ENCODE results near the gene MNS1. TPM values are rescaled to one million over a fixed set of nuclear protein-coding genes. Genes with fewer than 3 reads are reported as not detected.

The MNS1 gene
- polyA plus RNA-seq, 1 donor (not counting 4 experiments of a cell fraction or from before 2014, with no cell fraction given) = 0.37 TPM

- no peaks in the 10 kb centered on the region for H3K79me2 ChIP-seq (ENCODE audit: control insufficient read depth, insufficient read depth, low read length)
- no peak overlapping the region for H3K27ac ChIP-seq (ENCODE audit: control insufficient read depth, insufficient read depth, low read length)
- no peak overlapping the region for H3K4me2 ChIP-seq (ENCODE audit: control insufficient read depth, extremely low read depth, insufficient read depth, low read depth, low read length)
- DNase-seq (ENCODE audit: low read depth, low spot score) (no peak), FAIRE-seq (no peak)
- H3K9ac ChIP-seq (ENCODE audit: control insufficient read depth, extremely low read depth, insufficient read depth, low read length) = no peak overlapping the region
- no peak overlapping the region for H3K4me3 ChIP-seq (ENCODE audit: control insufficient read depth in 2 of 3, extremely low read depth in 1 of 3, insufficient read depth in 2 of 3, low read depth in 1 of 3, low read length in 3 of 3)
- dilution Hi-C loops (cut with MboI; ENCODE audit: extremely low pct_ligation_motif_present, low sequenced_read_pairs) = no loop called here
- H2AFZ ChIP-seq (ENCODE audit: control insufficient read depth, low read length) = no peak overlapping the region
- H3K36me3 ChIP-seq (ENCODE audit: control insufficient read depth in 2 of 2, extremely low read depth in 1 of 2, insufficient read depth in 2 of 2, low read length in 2 of 2) = no peaks in the 10 kb centered on the region
- no peaks in the 10 kb centered on the region for H4K20me1 ChIP-seq (ENCODE audit: control insufficient read depth, extremely low read depth, insufficient read depth, low read length)
- H3K9me3 ChIP-seq (ENCODE audit: control insufficient read depth, low read depth, low read length) = no peaks in the 10 kb centered on the region
- no peaks in the 10 kb centered on the region for H3K9me1 ChIP-seq (ENCODE audit: control insufficient read depth, extremely low read depth, insufficient read depth, low read length)
- no peaks in the 10 kb centered on the region for H3K4me1 ChIP-seq (ENCODE audit: control insufficient read depth, extremely low read depth, insufficient read depth, low read length)
- H3K27me3 ChIP-seq (ENCODE audit: control insufficient read depth, extremely low read depth, insufficient read depth, low read length) = no peaks in the 10 kb centered on the region
- TF ChIP-seq CTCF (optimal IDR thresholded peaks at IDR 0.05 in 1 of 3, IDR thresholded peaks at IDR 0.05 in 1 of 3, conservative IDR thresholded peaks at IDR 0.05 in 1 of 3; ENCODE audit: extremely low read depth in 1 of 3, insufficient read depth in 2 of 3, low read length in 3 of 3) (no peak), EZH2 (IDR thresholded peaks at IDR 0.05; ENCODE audit: low read length) (no peak)
Measured at GRCh38 chr15:56454836-56455235, 10.1 kb downstream of the MNS1 start.

- no peaks in the 10 kb centered on the region for H3K79me2 ChIP-seq (ENCODE audit: control insufficient read depth, insufficient read depth, low read length)
- H3K27ac ChIP-seq (ENCODE audit: control insufficient read depth, insufficient read depth, low read length) = no peak overlapping the region
- H3K4me2 ChIP-seq (ENCODE audit: control insufficient read depth, extremely low read depth, insufficient read depth, low read depth, low read length) = no peak overlapping the region
- no peaks in the 10 kb centered on the region for H3K9me1 ChIP-seq (ENCODE audit: control insufficient read depth, extremely low read depth, insufficient read depth, low read length)
- H2AFZ ChIP-seq (ENCODE audit: control insufficient read depth, low read length) = no peak overlapping the region
- TF ChIP-seq CTCF (optimal IDR thresholded peaks at IDR 0.05 in 1 of 3, IDR thresholded peaks at IDR 0.05 in 1 of 3, conservative IDR thresholded peaks at IDR 0.05 in 1 of 3; ENCODE audit: extremely low read depth in 1 of 3, insufficient read depth in 2 of 3, low read length in 3 of 3) (no peak), EZH2 (IDR thresholded peaks at IDR 0.05; ENCODE audit: low read length) (no peak)
- H3K9me3 ChIP-seq (ENCODE audit: control insufficient read depth, low read depth, low read length) = no peaks in the 10 kb centered on the region
- FAIRE-seq (no peak), DNase-seq (ENCODE audit: low read depth, low spot score) (no peak)
- H3K27me3 ChIP-seq (ENCODE audit: control insufficient read depth, extremely low read depth, insufficient read depth, low read length) = no peaks in the 10 kb centered on the region
- H3K4me3 ChIP-seq (ENCODE audit: control insufficient read depth in 2 of 3, extremely low read depth in 1 of 3, insufficient read depth in 2 of 3, low read depth in 1 of 3, low read length in 3 of 3) = no peak overlapping the region
- no peak overlapping the region for H3K9ac ChIP-seq (ENCODE audit: control insufficient read depth, extremely low read depth, insufficient read depth, low read length)
- no peaks in the 10 kb centered on the region for H4K20me1 ChIP-seq (ENCODE audit: control insufficient read depth, extremely low read depth, insufficient read depth, low read length)
- H3K36me3 ChIP-seq (ENCODE audit: control insufficient read depth in 2 of 2, extremely low read depth in 1 of 2, insufficient read depth in 2 of 2, low read length in 2 of 2) = no peaks in the 10 kb centered on the region
- no peaks in the 10 kb centered on the region for H3K4me1 ChIP-seq (ENCODE audit: control insufficient read depth, extremely low read depth, insufficient read depth, low read length)
- dilution Hi-C loops (cut with MboI; ENCODE audit: extremely low pct_ligation_motif_present, low sequenced_read_pairs) = no loop called here
Measured at GRCh38 chr15:56445746-56446145, 19.2 kb downstream of the MNS1 start.
